ENCODE results near the gene RNF5. TPM values are rescaled to one million over a fixed set of nuclear protein-coding genes. Genes with fewer than 3 reads are reported as not detected.

The RNF5 gene, protein sequence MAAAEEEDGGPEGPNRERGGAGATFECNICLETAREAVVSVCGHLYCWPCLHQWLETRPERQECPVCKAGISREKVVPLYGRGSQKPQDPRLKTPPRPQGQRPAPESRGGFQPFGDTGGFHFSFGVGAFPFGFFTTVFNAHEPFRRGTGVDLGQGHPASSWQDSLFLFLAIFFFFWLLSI
- 20.5 and 26.7 TPM in 2 replicates for total RNA-seq

DNA sequence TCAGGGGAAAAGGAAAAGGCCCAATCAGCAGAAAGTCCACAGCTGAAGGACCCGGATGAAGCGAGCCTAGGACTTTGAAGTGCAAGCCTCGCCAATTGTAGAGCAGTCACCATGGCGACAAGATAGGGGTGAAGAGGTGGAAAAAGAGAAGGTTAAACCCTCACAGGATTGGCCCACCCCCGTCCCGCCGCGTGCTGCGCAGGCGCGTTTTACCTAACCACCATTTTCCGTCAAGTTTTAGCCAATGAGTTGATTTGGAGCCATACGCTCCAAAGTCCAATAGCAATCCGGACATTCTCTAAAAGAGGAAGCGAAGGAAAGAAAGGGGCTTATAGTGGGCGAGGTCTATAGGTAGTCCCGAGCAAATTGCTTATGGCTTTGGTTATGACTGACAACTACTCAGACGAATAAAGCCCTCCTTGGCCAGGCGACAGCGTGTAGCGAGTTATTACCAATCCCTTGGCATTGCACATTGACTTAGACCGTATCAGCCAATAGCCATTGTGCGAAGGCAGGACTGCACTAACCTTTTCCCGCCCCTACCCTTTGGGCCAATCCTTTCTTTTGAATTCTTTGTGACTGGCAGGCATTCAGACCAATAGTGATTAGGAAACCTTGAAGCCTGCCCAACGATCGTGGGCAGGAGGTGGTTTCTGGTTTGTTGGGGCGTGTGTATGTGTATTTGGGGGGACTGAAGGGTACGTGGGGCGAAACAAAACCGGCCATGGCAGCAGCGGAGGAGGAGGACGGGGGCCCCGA is at the start of gene RNF5:
TSS of gene RNF5 (plus strand) at position 618 of the 759 bp plus-strand sequence. CDS start at position 725, 107 bp downstream.

GRCh38 chr6:32151863-32152768 is 26.1 kb upstream of the RNF5 start, which contains the start of gene PRRT1:
Gene PRRT1, minus strand, starts transcription at chr6:32151939. Its CDS starts 112 bp downstream, at chr6:32151827.

DNA sequence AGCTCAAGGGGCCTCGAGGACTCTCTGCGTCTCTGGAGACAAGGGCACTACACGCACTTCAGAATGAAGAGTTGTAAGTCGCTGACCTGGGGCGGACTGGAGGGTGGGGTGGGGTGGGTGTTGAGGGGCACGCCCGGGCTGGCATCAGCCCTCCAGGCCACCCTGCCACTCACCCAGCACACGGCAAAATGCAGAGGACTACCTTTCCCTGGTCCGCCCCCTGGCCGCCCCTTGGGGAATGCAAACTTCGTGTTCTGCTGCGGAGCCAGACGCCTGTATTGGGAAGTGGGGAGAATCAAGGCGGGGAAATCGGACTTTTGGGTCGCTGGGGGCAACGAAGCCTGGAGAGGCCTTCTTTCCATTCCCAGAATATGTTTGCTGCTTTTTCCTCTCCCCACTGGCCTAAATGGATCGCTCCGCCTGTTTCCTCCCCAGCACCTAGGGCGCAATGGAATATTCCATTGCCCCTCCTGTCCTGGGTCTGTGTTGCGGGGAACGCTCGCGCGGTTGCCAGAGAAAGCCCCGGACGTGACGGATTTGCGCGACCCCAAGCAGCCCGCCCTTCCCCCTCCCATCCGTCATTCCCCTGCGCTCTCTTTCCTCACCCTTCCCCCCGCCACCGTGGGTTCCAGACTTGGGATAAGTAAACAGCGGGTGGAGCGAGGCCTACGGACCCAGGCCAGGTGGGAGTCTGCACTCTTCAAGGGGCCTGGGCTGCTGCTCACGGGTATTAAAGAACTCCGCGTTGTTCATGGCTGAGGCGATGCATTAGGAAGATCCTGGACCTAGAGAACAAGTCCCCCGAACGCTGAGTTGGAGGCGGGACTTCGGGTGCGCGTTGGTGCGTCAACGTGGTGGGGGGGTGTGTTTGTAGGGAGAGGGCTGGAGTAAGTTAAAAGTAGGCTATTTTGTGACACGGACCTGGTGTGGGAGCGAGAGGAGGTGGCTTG is 24.4 kb upstream of the RNF5 start, which contains the start of gene PPT2:
TSS of gene PPT2 (plus strand) at position 578 of the 950 bp plus-strand sequence. CDS start 454 bp downstream, outside the sequence.

DNA sequence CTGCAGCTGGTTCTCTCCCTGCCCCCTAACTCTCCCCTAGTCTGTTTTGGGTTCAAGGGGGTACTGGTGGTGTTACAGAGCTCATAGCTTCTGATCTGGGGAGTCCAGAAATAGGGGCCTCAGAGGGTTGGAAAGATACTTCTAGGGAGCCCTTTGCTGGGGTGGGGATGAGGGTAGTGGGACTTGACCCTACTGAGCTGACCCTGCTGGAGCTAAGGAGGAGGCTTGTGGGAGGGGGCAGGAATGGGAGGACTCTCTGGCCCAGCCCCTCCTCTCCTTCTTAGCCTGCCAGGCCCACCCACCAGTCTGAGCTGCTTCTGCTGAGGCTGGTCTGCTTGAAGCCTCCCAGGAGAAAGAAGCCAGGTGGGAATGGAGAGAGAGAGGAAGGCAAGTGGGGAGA is 13.9 kb upstream of the RNF5 start, which contains the start of gene EGFL8:
TSS of gene EGFL8 (plus strand) at position 301 of the 400 bp plus-strand sequence. CDS start 1,571 bp downstream, outside the sequence.

GRCh38 chr6:32175711-32176475 is 2.3 kb upstream of the RNF5 start, which contains the start of gene AGPAT1:
Gene AGPAT1, minus strand, starts transcription at chr6:32176084. Its CDS starts 4,588 bp downstream, at chr6:32171496.

DNA sequence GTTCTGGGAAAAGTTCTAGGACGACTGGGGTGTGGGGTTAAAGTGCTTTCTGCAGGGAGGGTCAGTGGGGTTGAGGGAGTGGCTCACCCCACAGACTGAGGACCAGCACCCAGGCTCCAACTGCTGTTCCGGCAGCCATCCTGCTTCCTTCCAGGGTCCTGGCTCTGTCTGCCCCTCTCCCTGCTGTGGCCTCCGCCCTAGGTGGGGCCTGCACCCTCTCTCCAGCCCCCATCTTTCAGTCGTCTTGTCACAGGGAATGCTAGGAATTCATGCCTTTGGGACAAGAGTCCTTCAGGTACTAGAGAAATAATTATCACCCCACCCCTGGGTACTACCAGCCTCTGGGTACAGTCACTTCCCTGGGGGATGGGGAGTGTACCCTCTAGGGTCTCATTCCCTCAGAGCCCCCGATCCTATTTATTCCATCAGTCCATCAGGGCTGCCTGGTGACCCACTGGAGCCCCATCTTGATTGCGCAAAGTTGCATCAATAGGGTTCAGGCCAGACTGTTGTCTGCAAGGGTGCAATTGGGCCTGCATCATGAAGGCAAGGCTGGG is 6.0 kb downstream of the RNF5 start, which contains the start of gene AGER:
TSS of gene AGER (minus strand) at position 170 of the 557 bp plus-strand sequence. CDS start at position 139, 31 bp downstream.

DNA sequence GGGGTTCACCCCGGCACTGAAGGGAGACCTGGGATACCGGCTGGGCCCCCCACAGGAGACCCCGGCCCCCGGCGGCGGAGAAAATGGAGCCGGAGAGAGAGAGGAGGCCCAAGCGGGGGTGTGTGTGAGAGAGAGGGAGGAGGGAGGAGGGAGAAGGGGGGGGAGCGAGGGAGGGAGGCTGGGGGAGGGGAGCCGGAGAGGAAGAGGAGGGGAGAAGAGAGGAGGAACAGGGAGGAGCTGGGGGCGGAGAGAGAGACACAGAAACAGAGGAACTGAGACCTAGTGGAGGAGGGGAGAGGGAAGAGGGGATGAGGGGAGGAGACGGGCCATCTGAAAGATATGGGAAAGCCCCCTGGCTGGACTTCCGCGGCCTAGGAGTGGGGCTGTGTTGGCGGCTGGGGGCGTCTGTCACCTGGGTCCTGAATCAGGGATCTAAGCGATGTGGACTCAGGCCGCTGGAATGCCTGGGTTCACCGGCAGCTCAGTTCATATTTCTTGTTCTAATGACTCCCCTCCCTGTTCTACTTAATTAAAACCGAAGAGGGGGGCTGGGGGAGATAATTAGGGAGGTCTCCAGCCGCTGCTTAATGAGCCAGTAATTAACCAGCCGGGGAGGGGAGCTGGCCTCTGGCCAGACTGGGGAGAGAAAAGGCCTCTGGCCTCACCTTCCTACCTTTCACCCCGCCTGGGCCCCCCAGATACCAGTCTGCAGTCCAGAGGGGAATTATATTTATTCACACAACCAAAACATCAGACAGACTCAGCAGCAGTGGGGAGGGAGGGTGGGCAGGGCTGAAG is 12.0 kb downstream of the RNF5 start, which contains the start of gene PBX2:
TSS of gene PBX2 (minus strand) at position 149 of the 798 bp plus-strand sequence. CDS start 287 bp downstream, outside the sequence.

DNA sequence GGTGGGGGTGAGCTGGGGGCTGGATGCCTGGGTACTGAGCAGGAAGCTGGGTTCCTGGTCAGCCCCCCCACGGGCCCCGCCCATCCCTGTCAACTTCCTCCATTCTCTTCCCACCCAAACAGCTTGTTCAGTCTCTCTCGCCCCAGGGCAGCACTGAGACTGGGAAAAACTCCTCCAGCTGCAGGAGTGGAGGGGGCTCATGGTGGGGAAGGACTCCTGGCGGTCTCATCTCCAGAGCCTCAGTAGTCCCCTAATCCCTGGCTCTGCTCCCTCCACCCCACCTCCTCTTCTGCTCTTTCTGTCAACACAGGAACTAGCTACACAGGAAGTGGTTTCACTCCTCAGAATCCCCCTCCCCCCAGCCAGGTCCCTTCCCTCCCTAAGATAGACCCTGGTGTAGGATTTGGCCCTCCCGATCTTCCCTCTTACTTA is 14.4 kb downstream of the RNF5 start, which contains the start of gene GPSM3:
TSS of gene GPSM3 (minus strand) at position 36 of the 432 bp plus-strand sequence. CDS start 130 bp downstream, outside the sequence.

DNA sequence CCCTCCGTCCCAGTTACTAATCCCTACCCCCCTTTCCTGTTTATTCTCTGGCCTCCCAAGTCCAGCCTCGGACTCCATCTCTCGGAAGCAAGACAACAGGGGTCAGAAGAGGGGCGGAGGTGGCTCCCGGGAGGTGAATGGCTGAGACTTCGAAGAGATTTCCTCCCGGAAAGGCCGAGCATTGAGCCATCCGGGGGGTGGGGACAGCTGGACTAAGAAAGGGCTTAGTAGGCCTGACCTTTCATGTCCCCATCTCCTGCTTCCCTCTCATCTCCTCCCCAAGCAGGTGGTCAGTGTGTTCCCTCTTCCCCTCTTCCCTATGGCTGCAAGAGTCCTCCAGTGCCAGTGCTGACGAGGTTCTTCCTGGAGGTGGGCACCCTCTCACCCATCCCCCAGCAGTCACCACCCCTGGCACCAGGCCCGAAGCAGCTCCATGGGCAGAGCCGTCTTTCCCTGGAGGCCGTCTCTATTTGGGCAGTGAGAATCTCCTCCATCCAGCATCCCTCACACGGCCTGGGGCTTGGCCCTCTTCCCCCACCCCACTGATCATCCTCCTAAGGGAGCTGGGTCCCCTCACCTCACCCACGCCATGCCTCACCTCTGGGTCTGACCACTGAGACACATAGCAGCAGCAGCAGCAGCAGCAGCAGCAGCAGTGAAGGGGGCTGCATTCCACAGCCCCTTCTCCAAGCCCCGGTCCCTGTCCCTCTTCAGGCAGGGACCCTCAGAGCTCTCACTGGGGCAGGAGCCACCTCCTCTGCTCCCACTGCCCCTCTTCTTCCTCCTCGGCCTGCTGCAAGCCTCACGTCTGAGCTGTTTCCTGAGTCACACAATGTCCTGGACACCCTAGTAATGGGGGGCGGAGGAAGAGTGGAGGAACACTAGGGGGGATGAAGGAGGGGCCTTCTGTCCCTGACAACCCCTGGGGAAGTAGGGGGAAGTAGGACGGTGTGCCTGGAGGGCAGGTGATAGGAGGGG is 45.3 kb downstream of the RNF5 start, which contains the start of gene NOTCH4:
TSS of gene NOTCH4 (minus strand) at position 810 of the 978 bp plus-strand sequence. CDS start at position 671, 139 bp downstream.

Other genes with a start within 250 kb of the RNF5 start
- 49.7 and 81.0 TPM in 2 replicates for gene CFB, start 232.3 kb upstream of the RNF5 start, total RNA-seq
- 78.7 and 86.4 TPM in 2 replicates for gene NELFE, start 219.4 kb upstream of the RNF5 start, total RNA-seq
- gene SKIC2, start 219.2 kb upstream of the RNF5 start, total RNA-seq = 66.7 and 73.4 TPM in 2 replicates
- 10.8 and 15.1 TPM in 2 replicates for gene DXO, start 206.3 kb upstream of the RNF5 start, total RNA-seq
- 9.4 and 12.3 TPM in 2 replicates for gene C4A, start 196.3 kb upstream of the RNF5 start, total RNA-seq
- gene C4B, start 163.6 kb upstream of the RNF5 start, total RNA-seq = 8.4 and 12.6 TPM in 2 replicates
- gene CYP21A2, start 140.0 kb upstream of the RNF5 start, total RNA-seq = 0.20 and 0.26 TPM in 2 replicates
- 9.8 and 66.7 TPM in 2 replicates for gene TNXB, start 69.1 kb upstream of the RNF5 start, total RNA-seq
- gene ATF6B, start 50.2 kb upstream of the RNF5 start, total RNA-seq = 23.8 and 27.5 TPM in 2 replicates
- 3.0 and 3.5 TPM in 2 replicates for gene FKBPL, start 48.1 kb upstream of the RNF5 start, total RNA-seq
- 0.36 and 0.39 TPM in 2 replicates for gene PRRT1, start 26.5 kb upstream of the RNF5 start, total RNA-seq
- gene PPT2, start 24.3 kb upstream of the RNF5 start, total RNA-seq = 62.9 and 78.8 TPM in 2 replicates
- gene EGFL8, start 13.8 kb upstream of the RNF5 start, total RNA-seq = 1.4 and 1.5 TPM in 2 replicates
- gene AGPAT1, start 2.3 kb upstream of the RNF5 start, total RNA-seq = 37.7 and 39.3 TPM in 2 replicates
- 0.30 and 0.33 TPM in 2 replicates for gene AGER, start 5.8 kb downstream of the RNF5 start, total RNA-seq
- 38.8 and 45.9 TPM in 2 replicates for gene PBX2, start 11.8 kb downstream of the RNF5 start, total RNA-seq
- gene GPSM3, start 14.2 kb downstream of the RNF5 start, total RNA-seq = 1.5 and 1.7 TPM in 2 replicates
- gene NOTCH4, start 45.7 kb downstream of the RNF5 start, total RNA-seq = 0.65 and 0.96 TPM in 2 replicates
- not detected in 2 replicates for gene TSBP1, start 193.5 kb downstream of the RNF5 start, total RNA-seq
- gene BTNL2, start 228.8 kb downstream of the RNF5 start, total RNA-seq = not detected in 2 replicates